ENCODE data around the gene CRB1.

Gene CRB1

GRCh38 chr1:197249324-197249723 lies 18.7 kb upstream of the CRB1 start:
- H3K9me3 ChIP-seq (ENCODE audit: control insufficient read depth, insufficient read depth, low read depth, low read length) = no peaks in the 10 kb centered on the region
- ChIA-PET POLR2A (no interaction called here), CTCF (interaction anchor here (0.7 kb wide), 1 partner anchor 20 kb away, joined by 3 read pairs; no protein-coding TSS in a partner anchor)
- no peaks in the 10 kb centered on the region for H3K36me3 ChIP-seq (ENCODE audit: control insufficient read depth in 2 of 2, insufficient read depth in 1 of 2, low read length in 2 of 2)
- TF ChIP-seq ZBTB49 (tag by site-specific recombination; IDR thresholded peaks at IDR 0.05; ENCODE audit: low read depth) = no peak
- TF ChIP-seq MZF1 (tag by site-specific recombination; IDR thresholded peaks at IDR 0.05; ENCODE audit: borderline replicate concordance) = 0 out of 2 replicates have a peak, but pooled peaks have one; percentile 3
- no peak for TF ChIP-seq ZNF76 (tag by site-specific recombination; IDR thresholded peaks at IDR 0.05; ENCODE audit: borderline replicate concordance, low read depth)
- no peak for TF ChIP-seq ZNF792 (tag by site-specific recombination; IDR thresholded peaks at IDR 0.05)
- H3K4me3 ChIP-seq (ENCODE audit: low read depth, low read length) = no peak overlapping the region
- no peaks in the 10 kb centered on the region for H3K4me1 ChIP-seq (ENCODE audit: control insufficient read depth, insufficient read depth, low read length)
- H3K27ac ChIP-seq (ENCODE audit: extremely low read depth, low read depth, low read length) = no peak overlapping the region

- Histone ChIP-seq H3K36me3 (ENCODE audit: control insufficient read depth in 2 of 2, insufficient read depth in 1 of 2, low read length in 2 of 2) (no peaks in the 10 kb centered on the region), H3K27ac (ENCODE audit: extremely low read depth, low read depth, low read length) (no peak overlapping the region), H3K4me1 (ENCODE audit: control insufficient read depth, insufficient read depth, low read length) (no peaks in the 10 kb centered on the region), H3K4me3 (ENCODE audit: low read depth, low read length) (no peak overlapping the region), H3K9me3 (ENCODE audit: control insufficient read depth, insufficient read depth, low read depth, low read length) (no peaks in the 10 kb centered on the region)
- TF ChIP-seq ZNF785 (tag by site-specific recombination; IDR thresholded peaks at IDR 0.05) (no peak), ZNF558 (tag by site-specific recombination; IDR thresholded peaks at IDR 0.05) (no peak), ZNF221 (tag by site-specific recombination; IDR thresholded peaks at IDR 0.05; ENCODE audit: borderline replicate concordance) (no peak), ZNF610 (tag by site-specific recombination; IDR thresholded peaks at IDR 0.05; ENCODE audit: borderline replicate concordance) (no peak), BCL11B (tag by site-specific recombination; IDR thresholded peaks at IDR 0.05; ENCODE audit: low read depth) (no peak), AEBP2 (tag by site-specific recombination; IDR thresholded peaks at IDR 0.05; ENCODE audit: borderline replicate concordance) (no peak), ZNF626 (tag by site-specific recombination; IDR thresholded peaks at IDR 0.05) (no peak), ZBTB6 (tag by site-specific recombination; IDR thresholded peaks at IDR 0.05) (no peak), ZSCAN4 (tag by site-specific recombination; IDR thresholded peaks at IDR 0.05) (no peak)
- ChIA-PET POLR2A (no interaction called here), CTCF (interaction anchor here (0.5 to 0.6 kb wide), 2 partner anchors 278 to 1214 kb away, joined by 3 read pairs; no protein-coding TSS in a partner anchor)
These were observed 17.4 kb upstream of the CRB1 start for GRCh38 chr1:197250616-197251015.

- H3K4me3 ChIP-seq (ENCODE audit: low read depth, low read length) = no peak overlapping the region
- ChIA-PET CTCF (interaction anchor here (0.7 kb wide), 1 partner anchor 9 kb away, joined by 3 read pairs; no protein-coding TSS in a partner anchor), POLR2A (no interaction called here)
- H3K9me3 ChIP-seq (ENCODE audit: control insufficient read depth, insufficient read depth, low read depth, low read length) = no peaks in the 10 kb centered on the region
- H3K27ac ChIP-seq (ENCODE audit: extremely low read depth, low read depth, low read length) = no peak overlapping the region
- no peaks in the 10 kb centered on the region for H3K36me3 ChIP-seq (ENCODE audit: control insufficient read depth in 2 of 2, insufficient read depth in 1 of 2, low read length in 2 of 2)
- no peaks in the 10 kb centered on the region for H3K4me1 ChIP-seq (ENCODE audit: control insufficient read depth, insufficient read depth, low read length)
- TF ChIP-seq ZNF521 (tag by site-specific recombination; IDR thresholded peaks at IDR 0.05) = no peak
- no peak for TF ChIP-seq ZNF555 (tag by site-specific recombination; conservative IDR thresholded peaks at IDR 0.05)
- no peak for TF ChIP-seq ZNF341 (tag by site-specific recombination; IDR thresholded peaks at IDR 0.05; ENCODE audit: low read depth)
- no peak for TF ChIP-seq IKZF3 (tag by site-specific recombination; IDR thresholded peaks at IDR 0.05)
- no peak for TF ChIP-seq ZEB2 (tag by site-specific recombination; IDR thresholded peaks at IDR 0.05)
- no peak for TF ChIP-seq ZNF654 (tag by site-specific recombination; IDR thresholded peaks at IDR 0.05; ENCODE audit: low read depth)
- no peak for TF ChIP-seq ZNF777 (tag by site-specific recombination; IDR thresholded peaks at IDR 0.05; ENCODE audit: borderline replicate concordance)
- TF ChIP-seq ZNF114 (tag by site-specific recombination; IDR thresholded peaks at IDR 0.05) = no peak
- no peak for TF ChIP-seq KLF1 (tag by site-specific recombination; IDR thresholded peaks at IDR 0.05)
- TF ChIP-seq ZNF449 (tag by site-specific recombination; IDR thresholded peaks at IDR 0.05) = no peak
- no peak for TF ChIP-seq SALL2 (tag by site-specific recombination; IDR thresholded peaks at IDR 0.05; ENCODE audit: borderline replicate concordance)
- TF ChIP-seq ZNF157 (tag by site-specific recombination; IDR thresholded peaks at IDR 0.05) = no peak
These were observed 15.1 kb upstream of the CRB1 start for GRCh38 chr1:197252973-197253372.
